ENCODE results near the gene CCDC91.

Gene CCDC91

DNA sequence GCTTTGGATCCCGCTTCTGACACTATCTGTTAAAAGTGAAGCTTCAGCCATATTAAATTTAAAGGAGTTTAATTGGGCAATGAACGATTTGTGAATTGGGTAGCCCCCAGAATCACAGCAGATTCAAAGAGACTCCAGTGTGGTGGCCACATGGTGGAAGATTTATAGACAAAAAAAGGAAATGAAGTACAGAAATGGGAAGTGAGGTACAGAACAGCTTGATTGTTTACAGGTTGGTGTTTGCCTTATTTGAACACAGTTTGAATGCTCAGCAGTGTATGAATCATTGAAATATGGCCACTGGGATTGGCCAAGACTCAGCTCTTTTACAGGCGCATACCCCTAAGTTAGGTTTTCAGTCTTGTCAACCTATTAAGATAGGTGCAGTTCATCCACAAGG is 21.9 kb downstream of the CCDC91 start:
- H3K36me3 ChIP-seq (ENCODE audit: control insufficient read depth in 2 of 2, insufficient read depth in 1 of 2, low read length in 2 of 2), result no peaks in the 10 kb centered on the region; a peak in 1 of 3 replicates
- ChIA-PET POLR2A (no interaction called here), CTCF (no interaction called here)
- no peaks in the 10 kb centered on the region for H3K4me1 ChIP-seq (ENCODE audit: control insufficient read depth, insufficient read depth, low read length)
- TF ChIP-seq, protein P1, sequence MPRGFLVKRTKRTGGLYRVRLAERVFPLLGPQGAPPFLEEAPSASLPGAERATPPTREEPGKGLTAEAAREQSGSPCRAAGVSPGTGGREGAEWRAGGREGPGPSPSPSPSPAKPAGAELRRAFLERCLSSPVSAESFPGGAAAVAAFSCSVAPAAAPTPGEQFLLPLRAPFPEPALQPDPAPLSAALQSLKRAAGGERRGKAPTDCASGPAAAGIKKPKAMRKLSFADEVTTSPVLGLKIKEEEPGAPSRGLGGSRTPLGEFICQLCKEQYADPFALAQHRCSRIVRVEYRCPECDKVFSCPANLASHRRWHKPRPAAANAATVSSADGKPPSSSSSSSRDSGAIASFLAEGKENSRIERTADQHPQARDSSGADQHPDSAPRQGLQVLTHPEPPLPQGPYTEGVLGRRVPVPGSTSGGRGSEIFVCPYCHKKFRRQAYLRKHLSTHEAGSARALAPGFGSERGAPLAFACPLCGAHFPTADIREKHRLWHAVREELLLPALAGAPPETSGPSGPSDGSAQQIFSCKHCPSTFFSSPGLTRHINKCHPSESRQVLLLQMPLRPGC (tag by site-specific recombination; IDR thresholded peaks at IDR 0.05), result no peak
- TF ChIP-seq ZNF24 (tag by site-specific recombination; IDR thresholded peaks at IDR 0.05) (no peak), ZIC2 (tag by site-specific recombination; IDR thresholded peaks at IDR 0.05) (no peak), ZNF157 (tag by site-specific recombination; IDR thresholded peaks at IDR 0.05) (no peak)
- TF ChIP-seq, protein P2, sequence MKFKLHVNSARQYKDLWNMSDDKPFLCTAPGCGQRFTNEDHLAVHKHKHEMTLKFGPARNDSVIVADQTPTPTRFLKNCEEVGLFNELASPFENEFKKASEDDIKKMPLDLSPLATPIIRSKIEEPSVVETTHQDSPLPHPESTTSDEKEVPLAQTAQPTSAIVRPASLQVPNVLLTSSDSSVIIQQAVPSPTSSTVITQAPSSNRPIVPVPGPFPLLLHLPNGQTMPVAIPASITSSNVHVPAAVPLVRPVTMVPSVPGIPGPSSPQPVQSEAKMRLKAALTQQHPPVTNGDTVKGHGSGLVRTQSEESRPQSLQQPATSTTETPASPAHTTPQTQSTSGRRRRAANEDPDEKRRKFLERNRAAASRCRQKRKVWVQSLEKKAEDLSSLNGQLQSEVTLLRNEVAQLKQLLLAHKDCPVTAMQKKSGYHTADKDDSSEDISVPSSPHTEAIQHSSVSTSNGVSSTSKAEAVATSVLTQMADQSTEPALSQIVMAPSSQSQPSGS (tag by site-specific recombination; IDR thresholded peaks at IDR 0.05; ENCODE audit: low read depth), result no peak
- TF ChIP-seq, protein P3, sequence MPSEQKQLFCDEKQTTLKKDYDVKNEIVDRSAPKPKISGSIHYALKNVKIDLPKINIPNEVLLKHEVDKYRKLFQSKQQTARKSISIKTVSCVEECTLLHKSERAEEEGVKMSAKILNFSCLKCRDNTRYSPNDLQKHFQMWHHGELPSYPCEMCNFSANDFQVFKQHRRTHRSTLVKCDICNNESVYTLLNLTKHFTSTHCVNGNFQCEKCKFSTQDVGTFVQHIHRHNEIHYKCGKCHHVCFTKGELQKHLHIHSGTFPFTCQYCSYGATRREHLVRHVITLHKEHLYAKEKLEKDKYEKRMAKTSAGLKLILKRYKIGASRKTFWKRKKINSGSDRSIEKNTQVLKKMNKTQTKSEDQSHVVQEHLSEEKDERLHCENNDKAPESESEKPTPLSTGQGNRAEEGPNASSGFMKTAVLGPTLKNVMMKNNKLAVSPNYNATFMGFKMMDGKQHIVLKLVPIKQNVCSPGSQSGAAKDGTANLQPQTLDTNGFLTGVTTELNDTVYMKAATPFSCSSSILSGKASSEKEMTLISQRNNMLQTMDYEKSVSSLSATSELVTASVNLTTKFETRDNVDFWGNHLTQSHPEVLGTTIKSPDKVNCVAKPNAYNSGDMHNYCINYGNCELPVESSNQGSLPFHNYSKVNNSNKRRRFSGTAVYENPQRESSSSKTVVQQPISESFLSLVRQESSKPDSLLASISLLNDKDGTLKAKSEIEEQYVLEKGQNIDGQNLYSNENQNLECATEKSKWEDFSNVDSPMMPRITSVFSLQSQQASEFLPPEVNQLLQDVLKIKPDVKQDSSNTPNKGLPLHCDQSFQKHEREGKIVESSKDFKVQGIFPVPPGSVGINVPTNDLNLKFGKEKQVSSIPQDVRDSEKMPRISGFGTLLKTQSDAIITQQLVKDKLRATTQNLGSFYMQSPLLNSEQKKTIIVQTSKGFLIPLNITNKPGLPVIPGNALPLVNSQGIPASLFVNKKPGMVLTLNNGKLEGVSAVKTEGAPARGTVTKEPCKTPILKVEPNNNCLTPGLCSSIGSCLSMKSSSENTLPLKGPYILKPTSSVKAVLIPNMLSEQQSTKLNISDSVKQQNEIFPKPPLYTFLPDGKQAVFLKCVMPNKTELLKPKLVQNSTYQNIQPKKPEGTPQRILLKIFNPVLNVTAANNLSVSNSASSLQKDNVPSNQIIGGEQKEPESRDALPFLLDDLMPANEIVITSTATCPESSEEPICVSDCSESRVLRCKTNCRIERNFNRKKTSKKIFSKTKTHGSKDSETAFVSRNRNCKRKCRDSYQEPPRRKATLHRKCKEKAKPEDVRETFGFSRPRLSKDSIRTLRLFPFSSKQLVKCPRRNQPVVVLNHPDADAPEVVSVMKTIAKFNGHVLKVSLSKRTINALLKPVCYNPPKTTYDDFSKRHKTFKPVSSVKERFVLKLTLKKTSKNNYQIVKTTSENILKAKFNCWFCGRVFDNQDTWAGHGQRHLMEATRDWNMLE (tag by site-specific recombination; conservative IDR thresholded peaks at IDR 0.05; ENCODE audit: low read depth), result no peak
- no peak overlapping the region for H3K27ac ChIP-seq (ENCODE audit: extremely low read depth, low read depth, low read length)
- no peak overlapping the region for H3K4me3 ChIP-seq (ENCODE audit: low read depth, low read length)
- H3K9me3 ChIP-seq (ENCODE audit: control insufficient read depth, insufficient read depth, low read depth, low read length), result 0 out of 2 replicates have a peak, but pooled peaks cover 3% of the 10 kb centered on the region

DNA sequence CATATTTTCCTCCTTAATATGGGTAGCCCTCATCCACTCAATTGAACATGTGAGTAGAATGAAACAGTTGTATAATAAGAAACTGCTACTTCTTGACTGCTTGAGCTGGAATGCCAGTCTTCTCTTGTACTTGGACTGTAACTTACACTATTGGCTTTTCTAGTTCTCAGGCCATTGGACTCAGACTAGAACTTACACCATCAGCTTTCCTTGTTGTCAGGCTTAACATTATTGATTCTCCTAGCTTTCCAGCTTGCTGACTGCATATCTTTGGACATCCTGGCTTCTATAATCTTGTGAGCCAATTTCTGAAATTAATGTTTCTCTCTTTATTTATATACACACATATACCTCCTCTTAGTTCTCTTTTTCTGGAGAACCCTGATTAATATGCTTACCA is 24.8 kb downstream of the CCDC91 start:
- CTCF ChIA-PET, result interaction anchor here (0.7 kb wide), 1 partner anchor 84 kb away, joined by 3 read pairs; no protein-coding TSS in a partner anchor
- POLR2A ChIA-PET, result no interaction called here

DNA sequence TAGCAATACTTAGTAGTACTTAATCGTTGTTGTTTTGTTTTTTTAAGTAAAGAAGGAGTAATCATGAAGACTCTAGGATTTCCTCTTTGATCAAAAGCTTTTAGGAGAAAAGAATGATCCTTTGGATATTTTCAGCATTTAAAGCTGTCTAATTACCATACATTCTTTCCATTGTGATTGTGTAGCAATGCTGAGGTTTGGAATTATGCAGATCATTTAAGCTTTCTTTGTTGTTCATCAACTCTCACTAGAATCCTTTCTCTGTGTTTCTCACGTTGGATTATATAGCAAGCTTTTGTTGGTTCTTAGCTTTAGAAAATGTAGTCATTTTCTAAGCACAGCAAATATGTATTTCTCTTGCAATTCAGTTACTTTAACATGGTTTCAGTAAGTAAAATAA is 25.8 kb downstream of the CCDC91 start:
- no peak overlapping the region for H3K4me3 ChIP-seq (ENCODE audit: low read depth, low read length)
- H3K27ac ChIP-seq (ENCODE audit: extremely low read depth, low read depth, low read length), result no peak overlapping the region
- ChIA-PET CTCF (no interaction called here), POLR2A (no interaction called here)
- H3K9me3 ChIP-seq (ENCODE audit: control insufficient read depth, insufficient read depth, low read depth, low read length), result no peaks in the 10 kb centered on the region
- no peaks in the 10 kb centered on the region for H3K36me3 ChIP-seq (ENCODE audit: control insufficient read depth in 2 of 2, insufficient read depth in 1 of 2, low read length in 2 of 2)
- no peaks in the 10 kb centered on the region for H3K4me1 ChIP-seq (ENCODE audit: control insufficient read depth, insufficient read depth, low read length)
- no peak for TF ChIP-seq ZNF24 (tag by site-specific recombination; IDR thresholded peaks at IDR 0.05)
- no peak for TF ChIP-seq ZNF23 (tag by site-specific recombination; IDR thresholded peaks at IDR 0.05; ENCODE audit: borderline replicate concordance)
- TF ChIP-seq, protein P4, sequence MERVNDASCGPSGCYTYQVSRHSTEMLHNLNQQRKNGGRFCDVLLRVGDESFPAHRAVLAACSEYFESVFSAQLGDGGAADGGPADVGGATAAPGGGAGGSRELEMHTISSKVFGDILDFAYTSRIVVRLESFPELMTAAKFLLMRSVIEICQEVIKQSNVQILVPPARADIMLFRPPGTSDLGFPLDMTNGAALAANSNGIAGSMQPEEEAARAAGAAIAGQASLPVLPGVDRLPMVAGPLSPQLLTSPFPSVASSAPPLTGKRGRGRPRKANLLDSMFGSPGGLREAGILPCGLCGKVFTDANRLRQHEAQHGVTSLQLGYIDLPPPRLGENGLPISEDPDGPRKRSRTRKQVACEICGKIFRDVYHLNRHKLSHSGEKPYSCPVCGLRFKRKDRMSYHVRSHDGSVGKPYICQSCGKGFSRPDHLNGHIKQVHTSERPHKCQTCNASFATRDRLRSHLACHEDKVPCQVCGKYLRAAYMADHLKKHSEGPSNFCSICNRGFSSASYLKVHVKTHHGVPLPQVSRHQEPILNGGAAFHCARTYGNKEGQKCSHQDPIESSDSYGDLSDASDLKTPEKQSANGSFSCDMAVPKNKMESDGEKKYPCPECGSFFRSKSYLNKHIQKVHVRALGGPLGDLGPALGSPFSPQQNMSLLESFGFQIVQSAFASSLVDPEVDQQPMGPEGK (tag by site-specific recombination; IDR thresholded peaks at IDR 0.05), result no peak
- TF ChIP-seq, protein P5, sequence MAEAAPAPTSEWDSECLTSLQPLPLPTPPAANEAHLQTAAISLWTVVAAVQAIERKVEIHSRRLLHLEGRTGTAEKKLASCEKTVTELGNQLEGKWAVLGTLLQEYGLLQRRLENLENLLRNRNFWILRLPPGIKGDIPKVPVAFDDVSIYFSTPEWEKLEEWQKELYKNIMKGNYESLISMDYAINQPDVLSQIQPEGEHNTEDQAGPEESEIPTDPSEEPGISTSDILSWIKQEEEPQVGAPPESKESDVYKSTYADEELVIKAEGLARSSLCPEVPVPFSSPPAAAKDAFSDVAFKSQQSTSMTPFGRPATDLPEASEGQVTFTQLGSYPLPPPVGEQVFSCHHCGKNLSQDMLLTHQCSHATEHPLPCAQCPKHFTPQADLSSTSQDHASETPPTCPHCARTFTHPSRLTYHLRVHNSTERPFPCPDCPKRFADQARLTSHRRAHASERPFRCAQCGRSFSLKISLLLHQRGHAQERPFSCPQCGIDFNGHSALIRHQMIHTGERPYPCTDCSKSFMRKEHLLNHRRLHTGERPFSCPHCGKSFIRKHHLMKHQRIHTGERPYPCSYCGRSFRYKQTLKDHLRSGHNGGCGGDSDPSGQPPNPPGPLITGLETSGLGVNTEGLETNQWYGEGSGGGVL (tag by site-specific recombination; IDR thresholded peaks at IDR 0.05), result no peak
- TF ChIP-seq ZNF114 (tag by site-specific recombination; IDR thresholded peaks at IDR 0.05), result no peak
- TF ChIP-seq ZNF664 (tag by site-specific recombination; IDR thresholded peaks at IDR 0.05), result no peak
- TF ChIP-seq ZNF292 (tag by site-specific recombination; IDR thresholded peaks at IDR 0.05; ENCODE audit: borderline replicate concordance, low read depth), result no peak

More for the DNA sequence above, 24.8 kb downstream of the CCDC91 start:
- no peak overlapping the region for H3K27ac ChIP-seq (ENCODE audit: extremely low read depth, low read depth, low read length)
- H3K4me3 ChIP-seq (ENCODE audit: low read depth, low read length), result no peak overlapping the region
- 0 out of 2 replicates have a peak, but pooled peaks cover 3% of the 10 kb centered on the region for H3K9me3 ChIP-seq (ENCODE audit: control insufficient read depth, insufficient read depth, low read depth, low read length)
- H3K4me1 ChIP-seq (ENCODE audit: control insufficient read depth, insufficient read depth, low read length), result no peaks in the 10 kb centered on the region
- TF ChIP-seq, protein P6, sequence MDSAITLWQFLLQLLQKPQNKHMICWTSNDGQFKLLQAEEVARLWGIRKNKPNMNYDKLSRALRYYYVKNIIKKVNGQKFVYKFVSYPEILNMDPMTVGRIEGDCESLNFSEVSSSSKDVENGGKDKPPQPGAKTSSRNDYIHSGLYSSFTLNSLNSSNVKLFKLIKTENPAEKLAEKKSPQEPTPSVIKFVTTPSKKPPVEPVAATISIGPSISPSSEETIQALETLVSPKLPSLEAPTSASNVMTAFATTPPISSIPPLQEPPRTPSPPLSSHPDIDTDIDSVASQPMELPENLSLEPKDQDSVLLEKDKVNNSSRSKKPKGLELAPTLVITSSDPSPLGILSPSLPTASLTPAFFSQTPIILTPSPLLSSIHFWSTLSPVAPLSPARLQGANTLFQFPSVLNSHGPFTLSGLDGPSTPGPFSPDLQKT (IDR thresholded peaks at IDR 0.05; ENCODE audit: borderline replicate concordance, low read depth, low read length), result no peak
- TF ChIP-seq ZNF530 (tag by site-specific recombination; IDR thresholded peaks at IDR 0.05; ENCODE audit: low read depth), result no peak
- no peak for TF ChIP-seq ZNF221 (tag by site-specific recombination; IDR thresholded peaks at IDR 0.05; ENCODE audit: borderline replicate concordance)
- TF ChIP-seq, protein P7, sequence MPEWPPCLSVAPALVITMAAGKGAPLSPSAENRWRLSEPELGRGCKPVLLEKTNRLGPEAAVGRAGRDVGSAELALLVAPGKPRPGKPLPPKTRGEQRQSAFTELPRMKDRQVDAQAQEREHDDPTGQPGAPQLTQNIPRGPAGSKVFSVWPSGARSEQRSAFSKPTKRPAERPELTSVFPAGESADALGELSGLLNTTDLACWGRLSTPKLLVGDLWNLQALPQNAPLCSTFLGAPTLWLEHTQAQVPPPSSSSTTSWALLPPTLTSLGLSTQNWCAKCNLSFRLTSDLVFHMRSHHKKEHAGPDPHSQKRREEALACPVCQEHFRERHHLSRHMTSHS (tag by site-specific recombination; IDR thresholded peaks at IDR 0.05), result no peak
- no peak for TF ChIP-seq ZNF223 (tag by site-specific recombination; IDR thresholded peaks at IDR 0.05)
- TF ChIP-seq ZNF239 (tag by site-specific recombination; IDR thresholded peaks at IDR 0.05), result no peak
- no peak for TF ChIP-seq ZXDB (tag by site-specific recombination; IDR thresholded peaks at IDR 0.05)
- H3K36me3 ChIP-seq (ENCODE audit: control insufficient read depth in 2 of 2, insufficient read depth in 1 of 2, low read length in 2 of 2), result no peaks in the 10 kb centered on the region

Measured in HEK293 (cell line).